Left lung (tissue), 10 donors: ENCODE measurements around the gene PPP2R2C. TPM values are rescaled to one million over a fixed set of nuclear protein-coding genes. Genes with fewer than 3 reads are reported as not detected.

ENCODE experiments used
- ATAC-seq: fragments of 200-7000 bp; cut with Tn5 transposase; one replicate; pipeline ENCODE4 v1.9.1; 2020; ENCODE audit warnings: moderate library complexity
- DNase-seq, 4 donors: peaks; one replicate each; pipeline ENCODE4 v3.0.0-alpha.2; 2013 to 2020
- H3K27ac ChIP-seq, 2 donors: fragments of 200-600 bp; sonication (generic) in 1 of 2; one replicate each; pipeline versions ENCODE4 v1.5.0 to v1.8.0; 2020 to 2021
- H3K27me3 ChIP-seq, 2 donors: fragments of 200-600 bp; sonication (generic) in 1 of 2; one replicate each; pipeline versions ENCODE4 v1.5.0 to v1.8.0; 2020 to 2021
- H3K36me3 ChIP-seq, 2 donors: fragments of 200-600 bp; sonication (generic) in 1 of 2; one replicate each; pipeline versions ENCODE4 v1.5.0 to v1.8.0; 2020 to 2021
- H3K4me1 ChIP-seq, 2 donors: fragments of 200-600 bp; one replicate each; pipeline ENCODE4 v1.8.0; 2021
- H3K4me3 ChIP-seq, 2 donors: fragments of 200-600 bp; sonication (generic) in 1 of 2; one replicate each; pipeline versions ENCODE4 v1.5.0 to v1.8.0; 2020 to 2021; ENCODE audit warnings: mild to moderate bottlenecking in 1 of 2
- H3K9me3 ChIP-seq, 2 donors: fragments of 200-600 bp; sonication (generic) in 1 of 2; one replicate each; pipeline versions ENCODE4 v1.5.0 to v1.8.0; 2020 to 2021
- CTCF ChIP-seq, 2 donors: fragments of 200-600 bp; sonication (generic) in 1 of 2; IDR thresholded peaks; one replicate each; pipeline versions ENCODE4 v1.5.0 to v1.8.0; 2021; ENCODE audit warnings: antibody characterized with exemption in 2 of 2
- intact Hi-C, 2 donors: fragments of 100-400 bp; cut with DNase I; formaldehyde crosslinking; loops; one replicate each; pipeline versions ENCODE4 v1.11.2 to v1.14.2; 2022
- polyA plus RNA-seq, 6 donors: library from polyadenylated mRNA; unstranded; fragments of 120-200 nt; gene quantifications; one replicate each; pipeline ENCODE4 v1.2.1, GENCODE V29; 2013; ENCODE audit not compliant: insufficient read length in 6 of 6
- total RNA-seq, 2 donors: library from RNA; stranded (reverse); fragmentation: NEBNext Ultra II Directional; extraction: Animal tissue kit (Norgen Biotek cat#: 25700); gene quantifications; one replicate each; pipeline ENCODE4 v1.2.1, GENCODE V29; 2021
- donor health status: DM: no; HTN: yes; CAD: no.
- donor health status: DM: no; HTN: no; CAD: no.

The PPP2R2C gene
- total and polyA plus RNA-seq, 8 donors: 0.29 to 0.50 (median 0.43) TPM; not detected in 1

GRCh38 chr4:6516762-6517161 is 44.3 kb upstream of the PPP2R2C start:
- H3K9me3 ChIP-seq: peaks cover 0 to 2% of the 10 kb centered on the region in 2 donors
- DNase-seq: no peak
- no peak overlapping the region for H3K4me3 ChIP-seq
- no peak overlapping the region for H3K27ac ChIP-seq
- H3K27me3 ChIP-seq: peaks cover 0 to 18% of the 10 kb centered on the region in 2 donors
- intact Hi-C loops: no loop called here
- ATAC-seq: no peak
- TF ChIP-seq CTCF (IDR thresholded peaks at IDR 0.05): no peak
- no peaks in the 10 kb centered on the region for H3K4me1 ChIP-seq
- H3K36me3 ChIP-seq: no peaks in the 10 kb centered on the region

GRCh38 chr4:6516281-6516680 is 43.9 kb upstream of the PPP2R2C start:
- intact Hi-C loops: no loop called here
- no peak for DNase-seq
- Histone ChIP-seq H3K4me1 (no peaks in the 10 kb centered on the region), H3K27ac (no peak overlapping the region), H3K36me3 (no peaks in the 10 kb centered on the region), H3K4me3 (no peak overlapping the region), H3K9me3 (peaks cover 0 to 2% of the 10 kb centered on the region in 2 donors), H3K27me3 (peaks cover 0 to 13% of the 10 kb centered on the region in 2 donors)
- no peak for ATAC-seq
- TF ChIP-seq CTCF (IDR thresholded peaks at IDR 0.05): no peak

DNA sequence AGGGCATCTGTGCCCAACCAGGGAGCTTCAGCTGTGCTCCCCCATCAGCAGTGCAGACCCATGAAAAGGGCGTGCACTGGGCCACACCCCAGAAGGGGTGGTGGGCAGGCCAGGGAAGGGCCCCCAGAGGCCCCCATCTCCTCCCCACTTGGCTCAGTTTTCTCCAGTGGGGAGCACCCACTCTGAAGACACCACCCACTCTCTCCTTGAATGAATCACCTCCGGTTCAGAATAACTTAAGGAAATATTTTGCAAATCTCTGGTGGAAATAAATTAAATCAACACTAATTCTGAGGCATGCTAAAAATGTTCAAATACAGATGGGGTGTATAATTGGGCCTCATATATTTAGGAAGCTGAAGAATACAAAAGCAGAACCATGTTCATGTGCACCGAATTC is 41.3 kb upstream of the PPP2R2C start:
- Histone ChIP-seq H3K9me3 (peaks cover 0 to 4% of the 10 kb centered on the region in 2 donors), H3K36me3 (no peaks in the 10 kb centered on the region), H3K4me1 (no peaks in the 10 kb centered on the region), H3K4me3 (no peak overlapping the region), H3K27ac (no peak overlapping the region), H3K27me3 (peaks cover 0 to 12% of the 10 kb centered on the region in 2 donors)
- no peak for ATAC-seq
- intact Hi-C loops: no loop called here
- DNase-seq: no peak
- TF ChIP-seq CTCF (IDR thresholded peaks at IDR 0.05): no peak

GRCh38 chr4:6509587-6509986 is 37.2 kb upstream of the PPP2R2C start:
- Histone ChIP-seq H3K27ac (no peak overlapping the region), H3K36me3 (no peaks in the 10 kb centered on the region), H3K27me3 (no peaks in the 10 kb centered on the region), H3K4me1 (no peaks in the 10 kb centered on the region), H3K4me3 (no peak overlapping the region), H3K9me3 (peaks cover 0 to 29% of the 10 kb centered on the region in 2 donors)
- DNase-seq (no peak), ATAC-seq (peak; percentile 68)
- no peak for TF ChIP-seq CTCF (IDR thresholded peaks at IDR 0.05)
- intact Hi-C loops: no loop called here

DNA sequence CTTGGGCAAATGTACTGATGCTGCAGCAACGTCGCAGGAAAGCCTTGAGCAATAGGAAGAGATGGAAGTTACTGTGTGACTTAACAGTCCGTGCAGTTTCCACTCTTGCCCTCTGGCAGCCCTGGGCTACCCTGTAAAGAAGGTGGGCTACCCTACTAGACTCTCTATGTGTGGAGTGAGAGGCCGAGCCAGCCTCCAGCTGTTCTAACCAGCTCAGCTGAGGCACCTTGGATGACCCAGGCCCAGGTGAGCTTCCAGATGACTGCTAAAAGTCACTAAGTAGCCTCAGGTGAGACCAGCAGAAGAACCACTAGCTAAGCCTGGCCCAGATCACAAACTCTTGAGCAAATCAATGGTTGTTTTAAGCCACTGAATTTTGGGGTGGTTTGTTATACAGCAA is 34.9 kb upstream of the PPP2R2C start:
- ATAC-seq (no peak), DNase-seq (no peak)
- H3K4me1 ChIP-seq: no peaks in the 10 kb centered on the region
- intact Hi-C loops: no loop called here
- H3K27ac ChIP-seq: no peak overlapping the region
- peaks cover 0 to 38% of the 10 kb centered on the region in 2 donors for H3K9me3 ChIP-seq
- TF ChIP-seq CTCF (IDR thresholded peaks at IDR 0.05): no peak
- H3K4me3 ChIP-seq: no peak overlapping the region
- no peaks in the 10 kb centered on the region for H3K36me3 ChIP-seq
- H3K27me3 ChIP-seq: no peaks in the 10 kb centered on the region
